ENCODE data around the gene CSNK1G1. TPM values are rescaled to one million over a fixed set of nuclear protein-coding genes. Genes with fewer than 3 reads are reported as not detected.

Gene CSNK1G1
- total and polyA plus RNA-seq, 2 donors (not counting 1 experiment from before 2014, with no cell fraction given) = 18.2 to 27.1 TPM

DNA sequence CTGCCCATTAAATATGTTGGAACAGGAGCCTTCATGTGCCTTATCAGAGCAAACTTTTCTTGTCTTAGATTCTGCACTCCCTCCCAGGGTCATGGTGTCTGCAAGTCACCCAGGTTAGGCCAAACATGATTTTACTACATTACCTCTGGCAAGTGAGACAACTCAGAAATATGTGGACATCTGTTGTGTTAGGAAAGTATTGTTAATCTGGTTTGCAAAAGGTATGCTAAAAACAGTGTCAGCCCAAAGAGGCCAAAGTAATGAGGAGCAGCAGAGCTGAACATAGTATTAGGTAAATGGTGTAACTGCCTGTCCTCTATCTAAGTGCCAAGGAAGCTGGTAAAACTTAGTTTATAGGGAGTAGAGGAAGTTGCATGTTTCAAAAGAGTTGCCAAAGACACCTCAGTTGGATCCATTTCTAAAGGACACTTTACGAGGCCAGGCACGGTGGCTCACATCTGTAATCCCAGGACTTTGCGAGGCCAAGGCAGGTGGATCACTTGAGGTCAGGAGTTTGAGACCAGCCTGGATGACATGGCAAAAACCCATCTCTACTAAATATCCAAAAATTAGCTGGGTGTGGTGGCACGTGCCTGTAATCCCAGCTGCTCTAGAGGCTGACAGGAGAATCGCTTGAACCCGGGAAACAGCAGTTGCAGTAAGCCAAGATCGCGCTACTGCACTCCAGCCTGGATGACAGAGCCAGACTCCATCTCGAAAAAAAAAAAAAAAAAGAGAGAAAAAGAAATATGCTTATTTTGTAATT lies 170.6 kb downstream of the CSNK1G1 start:
- H3K79me2 ChIP-seq (ENCODE audit: control insufficient read depth, insufficient read depth, low read length) = no peaks in the 10 kb centered on the region
- no peak overlapping the region for H3K9ac ChIP-seq (ENCODE audit: insufficient read depth, low read length)
- no peaks in the 10 kb centered on the region for H3K27me3 ChIP-seq (ENCODE audit: control insufficient read depth, insufficient read depth, low read length)
- H3K36me3 ChIP-seq (ENCODE audit: control insufficient read depth, insufficient read depth, low read length) = peaks cover 2% of the 10 kb centered on the region
- no peaks in the 10 kb centered on the region for H3K4me1 ChIP-seq (ENCODE audit: control insufficient read depth, extremely low read depth, insufficient read depth, low read length)
- H3K4me3 ChIP-seq (replicated peaks in 1 of 4; ENCODE audit: control extremely low read depth in 1 of 4, insufficient read depth in 1 of 4, low read depth in 3 of 4, low read length in 4 of 4) = no peak overlapping the region
- no peak for DNase-seq (ENCODE audit: low read depth in 2 of 2)
- no peak overlapping the region for H3K4me2 ChIP-seq (ENCODE audit: extremely low read depth, insufficient read depth, low read length)
- no peaks in the 10 kb centered on the region for H4K20me1 ChIP-seq (ENCODE audit: control insufficient read depth, extremely low read depth, insufficient read depth, low read length)
- H2AFZ ChIP-seq (ENCODE audit: low read length) = no peak overlapping the region
- no peak for TF ChIP-seq EZH2 (IDR thresholded peaks at IDR 0.05; ENCODE audit: low read length, missing control alignments)
- TF ChIP-seq, protein P1, sequence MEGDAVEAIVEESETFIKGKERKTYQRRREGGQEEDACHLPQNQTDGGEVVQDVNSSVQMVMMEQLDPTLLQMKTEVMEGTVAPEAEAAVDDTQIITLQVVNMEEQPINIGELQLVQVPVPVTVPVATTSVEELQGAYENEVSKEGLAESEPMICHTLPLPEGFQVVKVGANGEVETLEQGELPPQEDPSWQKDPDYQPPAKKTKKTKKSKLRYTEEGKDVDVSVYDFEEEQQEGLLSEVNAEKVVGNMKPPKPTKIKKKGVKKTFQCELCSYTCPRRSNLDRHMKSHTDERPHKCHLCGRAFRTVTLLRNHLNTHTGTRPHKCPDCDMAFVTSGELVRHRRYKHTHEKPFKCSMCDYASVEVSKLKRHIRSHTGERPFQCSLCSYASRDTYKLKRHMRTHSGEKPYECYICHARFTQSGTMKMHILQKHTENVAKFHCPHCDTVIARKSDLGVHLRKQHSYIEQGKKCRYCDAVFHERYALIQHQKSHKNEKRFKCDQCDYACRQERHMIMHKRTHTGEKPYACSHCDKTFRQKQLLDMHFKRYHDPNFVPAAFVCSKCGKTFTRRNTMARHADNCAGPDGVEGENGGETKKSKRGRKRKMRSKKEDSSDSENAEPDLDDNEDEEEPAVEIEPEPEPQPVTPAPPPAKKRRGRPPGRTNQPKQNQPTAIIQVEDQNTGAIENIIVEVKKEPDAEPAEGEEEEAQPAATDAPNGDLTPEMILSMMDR (conservative IDR thresholded peaks at IDR 0.05 in 1 of 2, IDR thresholded peaks at IDR 0.05 in 1 of 2; ENCODE audit: low read depth in 1 of 2, low read length in 2 of 2) = no peak
- H3K9me3 ChIP-seq (ENCODE audit: control insufficient read depth, insufficient read depth, low read depth, low read length) = no peaks in the 10 kb centered on the region
- no peak overlapping the region for H3K27ac ChIP-seq (ENCODE audit: insufficient read depth, low read length)

DNA sequence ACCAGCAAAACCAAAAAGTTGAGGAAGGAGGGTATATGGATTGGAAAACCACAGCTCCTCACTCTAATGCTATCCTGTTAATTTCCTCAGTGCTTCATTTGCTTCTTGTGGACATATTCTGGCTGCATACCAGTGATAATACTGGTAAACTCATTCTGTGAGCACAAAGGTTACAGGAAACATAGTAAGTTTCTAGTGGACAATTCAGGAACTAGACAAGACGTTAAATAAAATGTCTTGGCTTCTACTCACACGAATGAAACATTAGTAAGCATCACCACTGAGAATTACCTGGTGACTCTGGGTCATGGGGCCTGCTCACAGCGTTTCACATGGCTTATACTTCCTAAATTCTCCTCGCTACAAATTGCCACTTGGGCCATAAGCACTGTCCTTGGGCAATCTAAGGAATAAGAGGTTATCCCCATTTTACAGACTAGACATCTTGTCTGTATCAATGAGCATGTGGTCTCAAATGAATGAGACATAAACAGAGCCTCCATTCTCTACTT lies 173.1 kb downstream of the CSNK1G1 start:
- no peaks in the 10 kb centered on the region for H3K79me2 ChIP-seq (ENCODE audit: control insufficient read depth, insufficient read depth, low read length)
- H3K27ac ChIP-seq (ENCODE audit: insufficient read depth, low read length) = no peak overlapping the region
- H3K9me3 ChIP-seq (ENCODE audit: control insufficient read depth, insufficient read depth, low read depth, low read length) = no peaks in the 10 kb centered on the region
- no peak overlapping the region for H2AFZ ChIP-seq (ENCODE audit: low read length)
- H3K36me3 ChIP-seq (ENCODE audit: control insufficient read depth, insufficient read depth, low read length) = peaks cover 2% of the 10 kb centered on the region
- no peaks in the 10 kb centered on the region for H4K20me1 ChIP-seq (ENCODE audit: control insufficient read depth, extremely low read depth, insufficient read depth, low read length)
- TF ChIP-seq, protein P1 (conservative IDR thresholded peaks at IDR 0.05 in 1 of 2, IDR thresholded peaks at IDR 0.05 in 1 of 2; ENCODE audit: low read depth in 1 of 2, low read length in 2 of 2) = no peak
- TF ChIP-seq EZH2 (IDR thresholded peaks at IDR 0.05; ENCODE audit: low read length, missing control alignments) = no peak
- DNase-seq (ENCODE audit: low read depth in 2 of 2) = no peak
- H3K4me2 ChIP-seq (ENCODE audit: extremely low read depth, insufficient read depth, low read length) = no peak overlapping the region
- no peaks in the 10 kb centered on the region for H3K4me1 ChIP-seq (ENCODE audit: control insufficient read depth, extremely low read depth, insufficient read depth, low read length)
- H3K9ac ChIP-seq (ENCODE audit: insufficient read depth, low read length) = no peak overlapping the region
- no peaks in the 10 kb centered on the region for H3K27me3 ChIP-seq (ENCODE audit: control insufficient read depth, insufficient read depth, low read length)
- no peak overlapping the region for H3K4me3 ChIP-seq (replicated peaks in 1 of 4; ENCODE audit: control extremely low read depth in 1 of 4, insufficient read depth in 1 of 4, low read depth in 3 of 4, low read length in 4 of 4)

DNA sequence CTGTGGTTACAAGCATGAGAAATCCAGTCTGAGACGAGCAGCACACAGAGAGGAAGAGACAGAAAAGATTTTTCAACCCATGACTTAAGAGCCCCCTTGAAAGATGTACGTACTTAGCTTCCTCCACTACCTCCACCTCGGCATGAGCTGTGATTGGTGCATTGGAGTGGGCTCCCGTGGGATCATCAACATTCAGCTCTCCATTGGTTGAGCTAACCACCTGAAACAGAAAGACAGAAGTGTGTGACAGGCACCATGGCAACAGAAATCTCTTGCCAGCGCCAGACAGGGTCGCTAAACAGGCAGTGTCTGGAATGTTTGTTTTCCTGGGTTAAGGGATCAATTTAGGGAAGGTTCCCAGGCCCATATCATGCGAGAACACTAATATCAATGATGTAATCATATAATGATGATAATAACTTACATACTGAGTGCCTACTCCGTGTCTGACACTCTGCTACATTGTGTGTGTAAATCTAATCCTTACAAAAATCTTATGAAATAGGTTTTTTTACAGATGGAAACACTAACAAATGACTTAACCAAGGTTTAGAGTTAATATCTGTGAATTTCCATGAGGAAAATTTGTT lies 175.6 kb downstream of the CSNK1G1 start:
- Histone ChIP-seq H3K79me2 (ENCODE audit: control insufficient read depth, insufficient read depth, low read length) (no peaks in the 10 kb centered on the region), H3K27ac (ENCODE audit: insufficient read depth, low read length) (no peak overlapping the region), H3K9me3 (ENCODE audit: control insufficient read depth, insufficient read depth, low read depth, low read length) (no peaks in the 10 kb centered on the region), H2AFZ (ENCODE audit: low read length) (no peak overlapping the region), H3K4me2 (ENCODE audit: extremely low read depth, insufficient read depth, low read length) (no peak overlapping the region), H4K20me1 (ENCODE audit: control insufficient read depth, extremely low read depth, insufficient read depth, low read length) (no peaks in the 10 kb centered on the region), H3K36me3 (ENCODE audit: control insufficient read depth, insufficient read depth, low read length) (no peaks in the 10 kb centered on the region), H3K4me3 (replicated peaks in 1 of 4; ENCODE audit: control extremely low read depth in 1 of 4, insufficient read depth in 1 of 4, low read depth in 3 of 4, low read length in 4 of 4) (no peak overlapping the region), H3K9ac (ENCODE audit: insufficient read depth, low read length) (no peak overlapping the region), H3K27me3 (ENCODE audit: control insufficient read depth, insufficient read depth, low read length) (no peaks in the 10 kb centered on the region), H3K4me1 (ENCODE audit: control insufficient read depth, extremely low read depth, insufficient read depth, low read length) (no peaks in the 10 kb centered on the region)
- no peak for DNase-seq (ENCODE audit: low read depth in 2 of 2)
- TF ChIP-seq, protein P1 (conservative IDR thresholded peaks at IDR 0.05 in 1 of 2, IDR thresholded peaks at IDR 0.05 in 1 of 2; ENCODE audit: low read depth in 1 of 2, low read length in 2 of 2) = no peak
- no peak for TF ChIP-seq EZH2 (IDR thresholded peaks at IDR 0.05; ENCODE audit: low read length, missing control alignments)
